T-cell (primary cell): ENCODE measurements around the gene BAHD1. TPM values are rescaled to one million over a fixed set of nuclear protein-coding genes. Genes with fewer than 3 reads are reported as not detected.

ENCODE experiments used
- ATAC-seq, 4 experiments: fragments of 200-7000 bp in 3 of 4; fragments of 150-1000 bp in 1 of 4; cut with Tn5 transposase; replicated peaks in 1 of 4; 1 replicate in 3 of 4; 2 replicates in 1 of 4; pipeline ENCODE4 v1.10.0; 2021; ENCODE audit warnings: moderate library complexity in 3 of 4, mild to moderate bottlenecking in 2 of 4, moderate number of reproducible peaks in 1 of 4
- CTCF ChIA-PET, 2 donors: fragments of 300-600 bp; sonication (Branson Sonifier 250); formaldehyde crosslinking; loops; one replicate each; lab custom pipeline; 2022; ENCODE audit warnings: antibody characterized with exemption in 2 of 2; lab: Charles Lee
- POLR2A ChIA-PET, 2 donors: fragments of 300-600 bp; sonication (Branson Sonifier 250); formaldehyde crosslinking; loops; one replicate each; lab custom pipeline; 2022; ENCODE audit warnings: antibody characterized with exemption in 2 of 2; lab: Charles Lee
- DNase-seq, 35 experiments: peaks; one replicate each; pipeline versions ENCODE4 v3.0.0 to v3.0.0-alpha.2; 2013 to 2023
- H3K27ac ChIP-seq: one replicate; pipeline ENCODE4 v1.5.1; 2013; ENCODE audit warnings: low read length
- H3K27me3 ChIP-seq, 2 experiments: replicated peaks in 1 of 2; 1 replicate in 1 of 2; 2 replicates in 1 of 2; pipeline versions ENCODE4 v1.6.1 to v1.7.0; 2013; ENCODE audit warnings: low read length in 1 of 2, mixed read lengths in 1 of 2; ENCODE audit not compliant: control insufficient read depth in 2 of 2, insufficient read depth in 2 of 2; ENCODE audit errors: extremely low read depth in 1 of 2
- H3K36me3 ChIP-seq, 2 donors: 1 replicate in 1 of 2; 2 replicates in 1 of 2; pipeline versions ENCODE4 v1.6.1 to v1.7.0; 2013; ENCODE audit warnings: low read length in 1 of 2; ENCODE audit not compliant: control insufficient read depth in 2 of 2, insufficient read depth in 1 of 2; ENCODE audit errors: extremely low read depth in 1 of 2
- H3K4me1 ChIP-seq, 2 experiments: 1 replicate in 1 of 2; 2 replicates in 1 of 2; pipeline versions ENCODE4 v1.6.1 to v1.7.0; 2013; ENCODE audit warnings: low read length in 2 of 2, mixed read lengths in 1 of 2; ENCODE audit not compliant: insufficient read depth in 2 of 2, control insufficient read depth in 1 of 2; ENCODE audit errors: extremely low read depth in 1 of 2
- H3K4me3 ChIP-seq, 2 donors: 1 replicate in 1 of 2; 2 replicates in 1 of 2; pipeline versions ENCODE4 v1.5.1 to v1.7.0; 2013; ENCODE audit warnings: mild to moderate bottlenecking in 2 of 2, low read length in 1 of 2, moderate library complexity in 1 of 2; ENCODE audit not compliant: control insufficient read depth in 1 of 2; ENCODE audit errors: extremely low read depth in 1 of 2
- H3K9me3 ChIP-seq: 2 replicates; pipeline ENCODE4 v1.7.0; 2013
- H3K27ac Mint-ChIP-seq, 2 donors: one replicate each; pipeline ENCODE4 v1.8.0; 2020 to 2021; ENCODE audit warnings: mild to moderate bottlenecking in 2 of 2, mixed read lengths in 2 of 2
- H3K27me3 Mint-ChIP-seq, 2 donors: one replicate each; pipeline ENCODE4 v1.8.0; 2021 to 2022; ENCODE audit warnings: mixed read lengths in 2 of 2
- H3K36me3 Mint-ChIP-seq: one replicate; pipeline ENCODE4 v1.8.0; 2021; ENCODE audit warnings: mixed read lengths
- H3K4me1 Mint-ChIP-seq, 3 donors: one replicate each; pipeline ENCODE4 v1.8.0; 2020 to 2022; ENCODE audit warnings: mixed read lengths in 3 of 3, mild to moderate bottlenecking in 1 of 3
- H3K4me3 Mint-ChIP-seq, 3 donors: one replicate each; pipeline ENCODE4 v1.8.0; 2020 to 2022; ENCODE audit warnings: mild to moderate bottlenecking in 3 of 3, mixed read lengths in 3 of 3, moderate library complexity in 3 of 3
- H3K9me3 Mint-ChIP-seq, 3 donors: one replicate each; pipeline ENCODE4 v1.8.0; 2020 to 2022; ENCODE audit warnings: mixed read lengths in 3 of 3
- WGBS: methylation state at CpG from one replicate; pipeline ENCODE4 v1.1.5; 2013; ENCODE audit warnings: missing lambda C conversion rate; ENCODE audit not compliant: insufficient coverage; 5-methylcytosine and 5-hydroxymethylcytosine counted together
- total RNA-seq, 35 experiments: library from RNA in 6 of 35; stranded (reverse) in 6 of 35; fragments of 120-200 nt in 1 of 35; gene quantifications; one replicate each; pipeline versions ENCODE4 v1.2.1 to v1.2.4 and lab custom pipeline; 2013 to 2026

Gene BAHD1
- total RNA-seq, 5 donors from 2014 or later (not counting 1 experiment from before 2014, with no cell fraction given): 31.1 to 50.9 (median 48.1) TPM

- Mint-ChIP-seq H3K36me3 (peaks cover 14% of the 10 kb centered on the region), H3K27me3 (no peaks in the 10 kb centered on the region), H3K4me3 (no peak overlapping the region), H3K4me1 (peaks cover 14 to 20% (median 17%) of the 10 kb centered on the region in 3 donors), H3K27ac (peak overlapping the region; percentile 85 to 87), H3K9me3 (no peaks in the 10 kb centered on the region)
- ChIA-PET POLR2A (interaction anchor here in 1 of 2 donors (0.7 kb wide), 1 partner anchor 227 kb away, joined by 3 read pairs; no protein-coding TSS in a partner anchor), CTCF (no interaction called here)
- no peaks in the 10 kb centered on the region for H3K9me3 ChIP-seq
- no peak for DNase-seq
- H3K36me3 ChIP-seq: peaks cover 34 to 50% of the 10 kb centered on the region in 2 donors
- no peak for ATAC-seq
- no peak overlapping the region for H3K4me3 ChIP-seq
- H3K27me3 ChIP-seq: no peaks in the 10 kb centered on the region
- peaks cover 2 to 27% of the 10 kb centered on the region in 2 experiments for H3K4me1 ChIP-seq
- no peak overlapping the region for H3K27ac ChIP-seq
- WGBS: 82% methylated on average over 5 of the region's 7 CpGs
Measured at GRCh38 chr15:40466426-40467260, 25.9 kb downstream of the BAHD1 start.

GRCh38 chr15:40467261-40467615 is 26.5 kb downstream of the BAHD1 start:
- H3K27ac ChIP-seq: no peak overlapping the region
- peaks cover 29 to 44% of the 10 kb centered on the region in 2 donors for H3K36me3 ChIP-seq
- H3K9me3 ChIP-seq: no peaks in the 10 kb centered on the region
- H3K27me3 Mint-ChIP-seq: no peaks in the 10 kb centered on the region
- ChIA-PET CTCF (no interaction called here), POLR2A (interaction anchor here in 1 of 2 donors (0.7 kb wide), 1 partner anchor 226 kb away, joined by 3 read pairs; no protein-coding TSS in a partner anchor)
- H3K9me3 Mint-ChIP-seq: no peaks in the 10 kb centered on the region
- DNase-seq (no peak), ATAC-seq (no peak)
- H3K27me3 ChIP-seq: no peaks in the 10 kb centered on the region
- peaks cover 20 to 26% (median 21%) of the 10 kb centered on the region in 3 donors for H3K4me1 Mint-ChIP-seq
- peaks cover 14% of the 10 kb centered on the region for H3K36me3 Mint-ChIP-seq
- no peak overlapping the region for H3K4me3 Mint-ChIP-seq
- H3K27ac Mint-ChIP-seq: peak overlapping the region; percentile 85 to 87
- H3K4me3 ChIP-seq: no peak overlapping the region
- peaks cover 2 to 33% of the 10 kb centered on the region in 2 experiments for H3K4me1 ChIP-seq

- Histone ChIP-seq H3K4me3 (no peak overlapping the region), H3K36me3 (peaks cover 21 to 27% of the 10 kb centered on the region in 2 donors), H3K27me3 (no peaks in the 10 kb centered on the region), H3K4me1 (peaks cover 2 to 35% of the 10 kb centered on the region in 2 experiments), H3K9me3 (no peaks in the 10 kb centered on the region), H3K27ac (peak overlapping the region; percentile 78)
- H3K9me3 Mint-ChIP-seq: no peaks in the 10 kb centered on the region
- peaks cover 11% of the 10 kb centered on the region for H3K36me3 Mint-ChIP-seq
- ChIA-PET CTCF (interaction anchor here (0.6 to 1.5 kb wide), 3 partner anchors 14 to 37 kb away, joined by 3 to 8 read pairs (median 3); no protein-coding TSS in a partner anchor), POLR2A (no interaction called here)
- WGBS: 100% methylated on average over 3 of the region's 4 CpGs
- DNase-seq (peak in 1 of 35 experiments; percentile 20), ATAC-seq (no peak)
- peak overlapping the region; percentile 81 to 87 for H3K27ac Mint-ChIP-seq
- H3K27me3 Mint-ChIP-seq: no peaks in the 10 kb centered on the region
- H3K4me1 Mint-ChIP-seq: peaks cover 26 to 34% (median 30%) of the 10 kb centered on the region in 3 donors
- no peak overlapping the region for H3K4me3 Mint-ChIP-seq
Measured at GRCh38 chr15:40468898-40469331, 28.2 kb downstream of the BAHD1 start.

DNA sequence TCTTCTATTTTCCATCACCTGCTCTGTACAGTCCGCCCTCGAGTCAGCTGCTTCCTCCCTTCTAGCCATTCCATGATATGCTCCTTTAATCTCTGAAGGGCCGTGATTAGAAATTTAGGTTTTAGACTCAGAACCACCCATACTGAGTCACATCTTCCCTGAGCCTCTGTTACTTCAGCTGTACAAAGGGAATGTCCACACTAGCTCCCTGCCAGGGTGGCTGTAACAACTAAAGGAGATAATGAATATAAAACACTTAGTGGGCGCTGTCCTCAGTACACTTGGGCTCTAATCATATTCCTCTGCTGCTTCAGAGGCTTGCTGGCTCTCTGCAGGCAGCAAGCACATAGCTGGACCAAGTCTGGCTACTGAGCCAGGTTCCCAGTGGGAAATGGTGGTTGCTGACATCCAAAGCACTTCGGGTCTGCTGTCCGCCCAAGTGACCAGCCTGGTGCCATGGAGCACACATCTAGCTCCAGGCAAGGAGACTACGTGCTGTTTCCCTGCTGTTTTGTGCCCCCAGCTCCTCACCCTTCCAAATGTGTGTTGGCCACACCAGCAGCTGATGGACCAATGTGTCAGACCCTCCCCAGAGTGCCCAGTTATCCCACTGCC is 29.1 kb downstream of the BAHD1 start:
- H3K4me3 Mint-ChIP-seq: peak overlapping the region; percentile 60 to 71 (median 64)

DNA sequence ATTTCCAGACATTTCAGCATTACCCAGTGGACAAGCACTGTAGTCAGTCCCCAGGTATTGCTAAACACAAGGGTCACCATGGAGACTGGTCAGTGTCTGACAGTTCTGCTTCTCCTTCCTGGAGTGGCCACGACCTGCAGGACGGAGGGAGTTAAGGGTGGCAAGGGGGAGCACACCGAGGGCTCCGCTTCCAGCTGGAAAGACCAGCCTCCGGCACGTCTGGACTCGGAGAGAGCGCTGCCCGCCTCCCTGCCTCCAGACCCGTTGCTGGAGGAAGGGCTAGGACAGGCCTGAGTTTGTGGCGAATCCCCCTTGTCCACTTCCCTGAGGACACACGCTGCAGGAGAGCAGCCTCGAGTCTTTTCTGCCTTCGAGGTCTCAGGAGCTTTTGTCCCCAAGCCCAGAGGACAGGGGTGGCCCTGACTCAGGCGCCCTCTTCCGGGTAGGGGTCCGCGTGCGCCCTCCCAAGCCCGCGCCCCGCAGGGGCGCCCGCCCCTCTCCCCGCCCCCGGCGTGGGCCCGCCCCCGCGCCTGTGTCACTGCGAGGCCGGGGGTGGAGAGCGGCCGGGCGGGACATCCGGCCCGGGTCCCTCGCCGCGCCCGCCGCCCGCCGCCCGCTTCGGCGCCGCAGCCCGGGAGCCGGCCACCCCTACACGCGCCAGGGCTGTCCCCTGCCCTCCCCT is 29.8 kb downstream of the BAHD1 start, which contains the start of gene CHST14:
CHST14 (plus strand) TSS at position 562 of the 682 bp plus-strand sequence. CDS start 230 bp downstream, outside the sequence.
- ATAC-seq (peak; percentile 86 to 91 (median 88)), DNase-seq (peak in 31 of 35 experiments; percentile 25 to 73 (median 47))
- H3K9me3 ChIP-seq: no peaks in the 10 kb centered on the region
- peaks cover 6 to 11% of the 10 kb centered on the region in 2 donors for H3K36me3 ChIP-seq
- CTCF ChIA-PET: interaction anchor here in 1 of 2 donors (1.5 kb wide), 1 partner anchor 35 kb away, joined by 3 read pairs; no protein-coding TSS in a partner anchor
- Mint-ChIP-seq H3K9me3 (no peaks in the 10 kb centered on the region), H3K27ac (peak within 1 kb of the TSS; percentile 81 to 90), H3K27me3 (no peaks in the 10 kb centered on the region), H3K4me3 (peak within 1 kb of the TSS; percentile 83 to 87 (median 85)), H3K4me1 (peaks cover 26 to 30% (median 30%) of the 10 kb centered on the region in 3 donors), H3K36me3 (peaks cover 4% of the 10 kb centered on the region)
- POLR2A ChIA-PET: no interaction called here
- H3K27me3 ChIP-seq: no peaks in the 10 kb centered on the region
- H3K4me3 ChIP-seq: peak within 1 kb of the TSS; percentile 74 to 78
- H3K27ac ChIP-seq: peak within 1 kb of the TSS; percentile 78
- 21% methylated on average over 33 of the region's 52 CpGs for whole genome bisulfite sequencing
- peaks cover 2 to 34% of the 10 kb centered on the region in 2 experiments for H3K4me1 ChIP-seq

More for the DNA sequence above, 29.1 kb downstream of the BAHD1 start:
- DNase-seq: peak in 1 of 35 experiments; percentile 21
- Histone ChIP-seq H3K4me1 (peaks cover 2 to 34% of the 10 kb centered on the region in 2 experiments), H3K27me3 (no peaks in the 10 kb centered on the region), H3K4me3 (peak overlapping the region in 1 of 2 donors; percentile 44), H3K9me3 (no peaks in the 10 kb centered on the region), H3K36me3 (peaks cover 11 to 18% of the 10 kb centered on the region in 2 donors), H3K27ac (peak overlapping the region; percentile 78)
- ChIA-PET CTCF (interaction anchor here (0.5 to 1.5 kb wide), 3 partner anchors 24 to 170 kb away, joined by 3 read pairs; no protein-coding TSS in a partner anchor), POLR2A (no interaction called here)
- H3K9me3 Mint-ChIP-seq: no peaks in the 10 kb centered on the region
- H3K36me3 Mint-ChIP-seq: peaks cover 11% of the 10 kb centered on the region
- WGBS: 93% methylated on average over 6 of the region's 7 CpGs
- ATAC-seq: no peak
- H3K27me3 Mint-ChIP-seq: no peaks in the 10 kb centered on the region
- peak overlapping the region; percentile 81 to 87 for H3K27ac Mint-ChIP-seq
- H3K4me1 Mint-ChIP-seq: peaks cover 26 to 34% (median 30%) of the 10 kb centered on the region in 3 donors
